HFF-Myc (cell line): ENCODE measurements around the gene CAMK4.

Source experiments
- DNase-seq: peaks from one replicate; pipeline ENCODE4 v3.0.0-alpha.2; 2011; ENCODE audit warnings: low read depth; ENCODE audit errors: extremely low read depth
- H3K4me3 ChIP-seq: replicated peaks from 2 replicates; pipeline ENCODE4 v1.5.1; 2011; ENCODE audit warnings: low read depth, mild to moderate bottlenecking, control low read depth, low read length
- CTCF ChIP-seq: IDR thresholded peaks from 2 replicates; pipeline ENCODE4 v1.5.1; 2012; ENCODE audit warnings: mild to moderate bottlenecking, low read depth, low read length, control low read depth; ENCODE audit errors: missing control alignments

Gene CAMK4

GRCh38 chr5:111198281-111198966, 25.8 kb upstream of the CAMK4 start:
- H3K4me3 ChIP-seq = no peak overlapping the region
- no peak for DNase-seq
- no peak for TF ChIP-seq CTCF

GRCh38 chr5:111200828-111201227, 23.4 kb upstream of the CAMK4 start:
- TF ChIP-seq CTCF = no peak
- no peak overlapping the region for H3K4me3 ChIP-seq
- no peak for DNase-seq

DNA sequence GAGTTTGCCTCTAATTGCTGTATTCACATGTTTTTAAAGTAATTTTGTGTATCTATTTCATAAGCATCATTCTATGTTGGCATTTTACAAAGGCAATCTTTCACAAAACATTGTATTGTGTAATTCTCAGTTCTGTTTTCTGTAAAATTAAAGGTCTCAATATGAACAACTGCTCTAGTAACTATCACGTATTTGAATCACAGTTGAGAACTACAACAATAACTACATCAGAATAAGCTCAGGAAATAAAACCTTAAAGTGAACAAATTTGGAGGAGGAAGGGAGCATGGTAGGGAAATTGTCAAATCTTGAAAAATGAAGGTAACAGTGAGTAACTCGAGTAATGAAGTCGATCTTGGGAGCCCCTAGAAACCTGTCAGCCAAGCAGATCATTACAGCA, 22.5 kb upstream of the CAMK4 start:
- H3K4me3 ChIP-seq = no peak overlapping the region
- no peak for TF ChIP-seq CTCF
- DNase-seq = no peak

DNA sequence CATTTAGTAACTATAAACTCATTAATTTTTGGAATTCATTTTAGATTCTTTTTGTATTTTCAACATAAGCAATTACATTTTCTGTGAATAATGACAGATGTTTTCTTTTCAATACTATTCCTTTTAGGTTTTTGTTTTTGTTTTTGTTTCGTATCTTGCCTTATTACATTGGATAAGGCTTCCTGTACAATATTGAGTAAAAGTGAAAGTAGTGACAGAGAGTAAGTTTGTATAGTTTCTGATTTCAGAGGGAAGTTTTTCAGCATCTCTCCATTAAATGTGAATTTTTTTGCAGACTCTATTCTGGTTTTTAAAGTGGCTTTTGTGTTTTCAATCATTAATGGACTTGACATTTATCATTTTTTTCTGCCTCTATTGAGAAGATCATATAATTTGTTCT, 12.8 kb upstream of the CAMK4 start:
- DNase-seq = no peak
- H3K4me3 ChIP-seq = no peak overlapping the region
- no peak for TF ChIP-seq CTCF

- DNase-seq = no peak
- TF ChIP-seq CTCF = no peak
- no peak overlapping the region for H3K4me3 ChIP-seq
Observed at GRCh38 chr5:111214052-111214742, 10.0 kb upstream of the CAMK4 start.

GRCh38 chr5:111215971-111216370, 8.2 kb upstream of the CAMK4 start:
- no peak for TF ChIP-seq CTCF
- no peak overlapping the region for H3K4me3 ChIP-seq
- no peak for DNase-seq
